B cell (primary cell): Measurements from ENCODE around the gene CCDC80. TPM values are rescaled to one million over a fixed set of nuclear protein-coding genes. Genes with fewer than 3 reads are reported as not detected.

Source experiments
- ATAC-seq: fragments of 200-7000 bp; cut with Tn5 transposase; one replicate; pipeline ENCODE4 v1.10.0; 2021; ENCODE audit warnings: low read depth, mild to moderate bottlenecking, moderate number of reproducible peaks, moderate library complexity
- CTCF ChIA-PET: fragments of 350-600 bp; sonication (Branson Sonifier 250); formaldehyde crosslinking; loops from one replicate; lab custom pipeline; 2021; ENCODE audit warnings: antibody characterized with exemption, inconsistent platforms; lab: Charles Lee
- POLR2A ChIA-PET: fragments of 350-600 bp; sonication (Branson Sonifier 250); formaldehyde crosslinking; loops from one replicate; lab custom pipeline; 2021; ENCODE audit warnings: antibody characterized with exemption; lab: Charles Lee
- DNase-seq: peaks from one replicate; pipeline ENCODE4 v3.0.0; 2013
- H2AFZ ChIP-seq: 2 replicates; pipeline ENCODE4 v1.6.1; 2012; ENCODE audit warnings: mild to moderate bottlenecking, low read depth, low read length; ENCODE audit not compliant: insufficient read depth, poor library complexity, severe bottlenecking
- H3K27ac ChIP-seq, 2 donors: 1 replicate in 1 of 2; 2 replicates in 1 of 2; pipeline ENCODE4 v1.5.1; 2012 to 2013; ENCODE audit warnings: low read length in 2 of 2, mild to moderate bottlenecking in 2 of 2, moderate library complexity in 1 of 2
- H3K27me3 ChIP-seq, 4 experiments: fragments of 200-600 bp in 1 of 4; sonication (generic) in 1 of 4; replicated peaks in 1 of 4; 1 replicate in 2 of 4; 2 replicates in 2 of 4; pipeline versions ENCODE4 v1.6.1 to v1.7.0; 2013 to 2016; ENCODE audit warnings: low read length in 3 of 4, mild to moderate bottlenecking in 2 of 4, mixed read lengths in 1 of 4, moderate library complexity in 1 of 4; ENCODE audit not compliant: insufficient read depth in 4 of 4, control insufficient read depth in 3 of 4; ENCODE audit errors: control extremely low read depth in 1 of 4
- H3K36me3 ChIP-seq, 2 experiments: replicated peaks in 1 of 2; 1 replicate in 1 of 2; 2 replicates in 1 of 2; pipeline versions ENCODE4 v1.6.1 to v1.7.1; 2013; ENCODE audit warnings: low read length in 1 of 2; ENCODE audit not compliant: insufficient read depth in 2 of 2, control insufficient read depth in 1 of 2; ENCODE audit errors: control extremely low read depth in 1 of 2, extremely low read depth in 1 of 2
- H3K4me1 ChIP-seq, 2 donors: fragments of 200-600 bp in 1 of 2; sonication (generic) in 1 of 2; 1 replicate in 1 of 2; 2 replicates in 1 of 2; pipeline versions ENCODE4 v1.5.1 to v1.6.1; 2013 to 2017; ENCODE audit warnings: low read length in 2 of 2; ENCODE audit not compliant: control insufficient read depth in 2 of 2, insufficient read depth in 2 of 2
- H3K4me2 ChIP-seq: replicated peaks from 2 replicates; pipeline ENCODE3; 2012; ENCODE audit warnings: mild to moderate bottlenecking, low read depth, low read length; ENCODE audit not compliant: poor library complexity, severe bottlenecking
- H3K4me3 ChIP-seq, 5 experiments: fragments of 200-600 bp in 1 of 5; sonication (generic) in 1 of 5; 1 replicate in 3 of 5; 2 replicates in 2 of 5; pipeline versions ENCODE4 v1.5.1 to v1.7.0; 2011 to 2016; ENCODE audit warnings: low read length in 4 of 5, mild to moderate bottlenecking in 4 of 5, low read depth in 2 of 5, control low read depth in 1 of 5, moderate library complexity in 1 of 5; ENCODE audit not compliant: insufficient read depth in 1 of 5; ENCODE audit errors: control extremely low read depth in 1 of 5, extremely low read depth in 1 of 5
- H3K79me2 ChIP-seq: fragments of 200-600 bp; sonication (generic); one replicate; pipeline ENCODE4 v1.6.0; 2016; ENCODE audit warnings: low read length; ENCODE audit not compliant: control insufficient read depth, insufficient read depth
- H3K9ac ChIP-seq: fragments of 200-600 bp; sonication (generic); 2 replicates; pipeline ENCODE4 v1.6.1; 2017; ENCODE audit warnings: mild to moderate bottlenecking, low read length, moderate library complexity
- H3K9me3 ChIP-seq, 3 donors: one replicate each; pipeline versions ENCODE4 v1.6.1 to v1.7.1; 2013; ENCODE audit warnings: low read length in 2 of 3; ENCODE audit not compliant: control insufficient read depth in 2 of 3, insufficient read depth in 1 of 3; ENCODE audit errors: control extremely low read depth in 1 of 3
- H4K20me1 ChIP-seq: 2 replicates; pipeline ENCODE4 v1.6.0; 2012; ENCODE audit warnings: mild to moderate bottlenecking, low read length; ENCODE audit not compliant: insufficient read depth, control insufficient read depth, poor library complexity, severe bottlenecking
- H3K27ac Mint-ChIP-seq: one replicate; pipeline ENCODE4 v1.8.0; 2021; ENCODE audit warnings: mixed read lengths
- H3K27me3 Mint-ChIP-seq: one replicate; pipeline ENCODE4 v1.8.0; 2021; ENCODE audit warnings: mixed read lengths
- H3K4me1 Mint-ChIP-seq: one replicate; pipeline ENCODE4 v1.8.0; 2021; ENCODE audit warnings: mixed read lengths
- H3K4me3 Mint-ChIP-seq: one replicate; pipeline ENCODE4 v1.8.0; 2021; ENCODE audit warnings: mixed read lengths
- H3K9me3 Mint-ChIP-seq: one replicate; pipeline ENCODE4 v1.8.0; 2022; ENCODE audit warnings: mixed read lengths; ENCODE audit not compliant: insufficient read depth
- EZH2 ChIP-seq: IDR thresholded peaks from 2 replicates; pipeline ENCODE4 v1.6.1; 2012; ENCODE audit warnings: borderline replicate concordance, low read depth, mild to moderate bottlenecking, moderate library complexity, low read length; ENCODE audit not compliant: insufficient read depth, poor library complexity, severe bottlenecking
- WGBS: methylation state at CpG from one replicate; pipeline ENCODE4 v1.1.5; 2013; ENCODE audit warnings: missing lambda C conversion rate; ENCODE audit not compliant: insufficient coverage; 5-methylcytosine and 5-hydroxymethylcytosine counted together
- intact Hi-C: fragments of 100-400 bp; cut with micrococcal nuclease; formaldehyde crosslinking; loops from one replicate; pipeline ENCODE4 v1.10.0; 2022
- polyA plus RNA-seq: library from polyadenylated mRNA; depleted of rRNA; stranded (reverse); fragments of >200 nt; gene quantifications from 2 replicates; pipeline ENCODE4 v1.2.3, GENCODE V29; 2012
- total RNA-seq, 2 donors: library from RNA; stranded (reverse); fragments of 120-200 nt in 1 of 2; gene quantifications; 1 replicate in 1 of 2; 2 replicates in 1 of 2; pipeline versions ENCODE4 v1.2.3 to v1.2.4, GENCODE V29; 2013 to 2022
- TF ChIP-seq, protein P1 (sequence below): fragments of 200-600 bp; IDR thresholded peaks from one replicate; pipeline ENCODE4 v1.8.0; 2022; ENCODE audit warnings: antibody characterized with exemption, mild to moderate bottlenecking

CCDC80 gene
- total and polyA plus RNA-seq, 2 donors (not counting 1 experiment from before 2014, with no cell fraction given), result under 0.01 TPM; not detected in 1

DNA sequence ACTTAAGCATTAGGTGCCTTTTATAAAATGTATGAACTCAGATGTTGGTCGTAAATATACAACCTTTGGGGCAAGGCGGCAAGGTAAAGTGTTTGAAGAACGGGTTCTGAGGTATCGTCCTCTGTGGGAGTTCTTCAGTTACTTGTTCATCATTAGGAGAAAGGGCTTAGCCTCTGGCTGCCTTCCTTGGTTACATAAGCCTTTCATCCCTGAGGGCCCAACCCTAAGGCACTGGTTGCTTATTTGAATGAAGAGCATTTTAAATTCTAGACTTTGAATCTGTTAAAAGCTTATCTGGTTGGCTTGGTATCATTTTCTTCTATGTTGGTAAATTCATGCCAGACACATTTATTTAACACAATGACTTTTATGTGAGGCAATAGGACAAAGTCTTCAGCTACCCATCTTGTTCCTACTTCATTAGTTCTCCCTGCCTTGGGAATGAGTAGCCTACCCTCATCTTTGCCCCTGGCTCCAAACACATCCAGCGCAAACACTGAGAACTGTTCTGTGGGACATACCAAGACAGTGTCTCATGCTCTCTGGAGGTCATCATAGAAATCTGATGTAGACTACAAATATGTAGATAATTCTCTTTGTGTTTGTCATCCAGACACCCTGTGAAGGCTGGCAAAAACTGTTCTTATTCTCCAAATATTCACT lies 12.4 kb upstream of the CCDC80 start:
- 84% methylated on average over 4 of the region's 5 CpGs for WGBS
- Mint-ChIP-seq H3K4me1 (peaks cover 3% of the 10 kb centered on the region), H3K9me3 (no peaks in the 10 kb centered on the region), H3K27me3 (no peaks in the 10 kb centered on the region), H3K27ac (no peak overlapping the region), H3K4me3 (no peak overlapping the region)
- ATAC-seq, result no peak
- Histone ChIP-seq H3K79me2 (no peaks in the 10 kb centered on the region), H4K20me1 (no peaks in the 10 kb centered on the region), H3K9me3 (no peaks in the 10 kb centered on the region), H3K4me2 (no peak overlapping the region), H3K27me3 (no peaks in the 10 kb centered on the region), H3K9ac (no peak overlapping the region), H3K4me1 (no peaks in the 10 kb centered on the region), H3K36me3 (no peaks in the 10 kb centered on the region), H3K27ac (no peak overlapping the region), H2AFZ (no peak overlapping the region), H3K4me3 (no peak overlapping the region)
- CTCF ChIA-PET, result interaction anchor here (0.7 to 3.8 kb wide), 4 partner anchors 8 to 81 kb away, joined by 3 to 20 read pairs (median 4); partner anchors contain the start of gene CCDC80
- intact Hi-C loops, result no loop called here
- no peak for TF ChIP-seq EZH2
- TF ChIP-seq, protein P1, sequence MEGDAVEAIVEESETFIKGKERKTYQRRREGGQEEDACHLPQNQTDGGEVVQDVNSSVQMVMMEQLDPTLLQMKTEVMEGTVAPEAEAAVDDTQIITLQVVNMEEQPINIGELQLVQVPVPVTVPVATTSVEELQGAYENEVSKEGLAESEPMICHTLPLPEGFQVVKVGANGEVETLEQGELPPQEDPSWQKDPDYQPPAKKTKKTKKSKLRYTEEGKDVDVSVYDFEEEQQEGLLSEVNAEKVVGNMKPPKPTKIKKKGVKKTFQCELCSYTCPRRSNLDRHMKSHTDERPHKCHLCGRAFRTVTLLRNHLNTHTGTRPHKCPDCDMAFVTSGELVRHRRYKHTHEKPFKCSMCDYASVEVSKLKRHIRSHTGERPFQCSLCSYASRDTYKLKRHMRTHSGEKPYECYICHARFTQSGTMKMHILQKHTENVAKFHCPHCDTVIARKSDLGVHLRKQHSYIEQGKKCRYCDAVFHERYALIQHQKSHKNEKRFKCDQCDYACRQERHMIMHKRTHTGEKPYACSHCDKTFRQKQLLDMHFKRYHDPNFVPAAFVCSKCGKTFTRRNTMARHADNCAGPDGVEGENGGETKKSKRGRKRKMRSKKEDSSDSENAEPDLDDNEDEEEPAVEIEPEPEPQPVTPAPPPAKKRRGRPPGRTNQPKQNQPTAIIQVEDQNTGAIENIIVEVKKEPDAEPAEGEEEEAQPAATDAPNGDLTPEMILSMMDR, result no peak
- DNase-seq, result no peak
- POLR2A ChIA-PET, result no interaction called here

DNA sequence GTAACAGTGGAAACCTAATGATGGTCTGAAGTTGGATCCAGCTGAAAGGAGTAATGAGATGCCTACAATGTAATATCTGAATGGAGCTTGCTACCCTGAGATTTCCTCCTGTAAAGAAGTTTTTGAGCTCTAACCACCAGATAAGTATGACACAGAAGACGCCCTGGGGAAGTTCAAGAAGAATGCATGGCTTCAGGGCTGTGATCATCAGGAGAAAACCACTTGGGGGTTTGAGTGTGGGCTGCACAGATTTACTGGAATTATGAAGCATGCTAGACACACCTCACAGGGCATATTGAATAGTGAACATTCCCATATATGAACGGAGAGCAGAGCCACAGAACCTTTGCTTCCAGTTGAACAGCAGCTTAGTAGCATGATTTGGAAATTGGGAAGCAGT lies 10.6 kb upstream of the CCDC80 start:
- intact Hi-C loops, result no loop called here
- no peak overlapping the region for H2AFZ ChIP-seq
- CTCF ChIA-PET, result interaction anchor here (1.1 to 3.8 kb wide), 4 partner anchors 9 to 637 kb away, joined by 3 to 20 read pairs (median 4); partner anchors contain the start of gene CCDC80
- H3K9ac ChIP-seq, result no peak overlapping the region
- H3K4me2 ChIP-seq, result no peak overlapping the region
- TF ChIP-seq, protein P1, result no peak
- no peak for TF ChIP-seq EZH2
- H4K20me1 ChIP-seq, result no peaks in the 10 kb centered on the region
- no peaks in the 10 kb centered on the region for H3K79me2 ChIP-seq
- H3K27me3 ChIP-seq, result no peaks in the 10 kb centered on the region
- H3K27ac Mint-ChIP-seq, result no peak overlapping the region
- H3K4me1 Mint-ChIP-seq, result peaks cover 3% of the 10 kb centered on the region
- H3K27me3 Mint-ChIP-seq, result no peaks in the 10 kb centered on the region
- POLR2A ChIA-PET, result no interaction called here
- ATAC-seq (no peak), DNase-seq (no peak)
- H3K4me3 ChIP-seq, result no peak overlapping the region
- H3K4me1 ChIP-seq, result no peaks in the 10 kb centered on the region
- H3K9me3 Mint-ChIP-seq, result no peaks in the 10 kb centered on the region
- H3K27ac ChIP-seq, result no peak overlapping the region
- no peaks in the 10 kb centered on the region for H3K9me3 ChIP-seq
- no peak overlapping the region for H3K4me3 Mint-ChIP-seq
- WGBS, result no CpG with 5 or more reads among the region's 2 CpGs
- H3K36me3 ChIP-seq, result no peaks in the 10 kb centered on the region
